Measurements from ENCODE around the gene TBC1D22A.

Gene TBC1D22A

GRCh38 chr22:46753360-46753759, 9.1 kb upstream of the TBC1D22A start:
- peaks cover 5 to 9% of the 10 kb centered on the region in 2 donors for H3K9me3 Mint-ChIP-seq
- no peak overlapping the region for H3K4me3 Mint-ChIP-seq
- H3K36me3 Mint-ChIP-seq = peaks cover 3 to 8% of the 10 kb centered on the region in 2 donors
- H3K27me3 Mint-ChIP-seq = peaks cover 12 to 24% of the 10 kb centered on the region in 2 donors
- peaks cover 37 to 48% of the 10 kb centered on the region in 2 donors for H3K4me1 Mint-ChIP-seq
- ATAC-seq (replicated peaks) (no peak), DNase-seq (no peak)
- H3K27ac Mint-ChIP-seq = peak overlapping the region; percentile 92

- DNase-seq (no peak), ATAC-seq (replicated peaks) (no peak)
- H3K27me3 Mint-ChIP-seq = peaks cover 11 to 21% of the 10 kb centered on the region in 2 donors
- H3K4me1 Mint-ChIP-seq = peaks cover 40 to 49% of the 10 kb centered on the region in 2 donors
- H3K9me3 Mint-ChIP-seq = peaks cover 5 to 9% of the 10 kb centered on the region in 2 donors
- peaks cover 3 to 8% of the 10 kb centered on the region in 2 donors for H3K36me3 Mint-ChIP-seq
- no peak overlapping the region for H3K4me3 Mint-ChIP-seq
- peak overlapping the region; percentile 92 for H3K27ac Mint-ChIP-seq
These were observed 8.7 kb upstream of the TBC1D22A start for GRCh38 chr22:46753761-46754109.

- H3K36me3 Mint-ChIP-seq = peaks cover 3 to 8% of the 10 kb centered on the region in 2 donors
- ATAC-seq (replicated peaks) (peak; percentile 76 to 78), DNase-seq (no peak)
- H3K27ac Mint-ChIP-seq = peak overlapping the region; percentile 92
- H3K27me3 Mint-ChIP-seq = peaks cover 6 to 16% of the 10 kb centered on the region in 2 donors
- peaks cover 5 to 9% of the 10 kb centered on the region in 2 donors for H3K9me3 Mint-ChIP-seq
- H3K4me3 Mint-ChIP-seq = peak overlapping the region in 1 of 2 donors; percentile 43
- peaks cover 37 to 49% of the 10 kb centered on the region in 2 donors for H3K4me1 Mint-ChIP-seq
These were observed 8.2 kb upstream of the TBC1D22A start for GRCh38 chr22:46754110-46754799.

- DNase-seq (no peak), ATAC-seq (replicated peaks) (no peak)
- Mint-ChIP-seq H3K4me3 (no peak overlapping the region), H3K36me3 (peaks cover 3 to 8% of the 10 kb centered on the region in 2 donors), H3K27me3 (peaks cover 6 to 12% of the 10 kb centered on the region in 2 donors), H3K9me3 (peaks cover 5 to 9% of the 10 kb centered on the region in 2 donors), H3K27ac (peak overlapping the region; percentile 1), H3K4me1 (peaks cover 32 to 44% of the 10 kb centered on the region in 2 donors)
These were observed 7.6 kb upstream of the TBC1D22A start for GRCh38 chr22:46754826-46755225.

GRCh38 chr22:46755525-46755924, 6.9 kb upstream of the TBC1D22A start:
- Mint-ChIP-seq H3K4me1 (peaks cover 27 to 39% of the 10 kb centered on the region in 2 donors), H3K4me3 (no peak overlapping the region), H3K9me3 (peaks cover 5 to 9% of the 10 kb centered on the region in 2 donors), H3K36me3 (peaks cover 3 to 11% of the 10 kb centered on the region in 2 donors), H3K27me3 (peaks cover 3 to 9% of the 10 kb centered on the region in 2 donors), H3K27ac (no peak overlapping the region)
- DNase-seq (no peak), ATAC-seq (replicated peaks) (no peak)

- Mint-ChIP-seq H3K4me3 (no peak overlapping the region), H3K36me3 (peaks cover 6 to 16% of the 10 kb centered on the region in 2 donors), H3K4me1 (peaks cover 27 to 39% of the 10 kb centered on the region in 2 donors), H3K9me3 (peaks cover 5 to 9% of the 10 kb centered on the region in 2 donors), H3K27ac (no peak overlapping the region), H3K27me3 (peaks cover 0 to 6% of the 10 kb centered on the region in 2 donors)
- no peak for DNase-seq
- ATAC-seq (replicated peaks) = no peak
These were observed 6.4 kb upstream of the TBC1D22A start for GRCh38 chr22:46756097-46756496.

- no peak for ATAC-seq (replicated peaks)
- DNase-seq = no peak
- Mint-ChIP-seq H3K36me3 (peaks cover 9 to 24% of the 10 kb centered on the region in 2 donors), H3K4me1 (peaks cover 32 to 45% of the 10 kb centered on the region in 2 donors), H3K9me3 (peaks cover 5 to 9% of the 10 kb centered on the region in 2 donors), H3K27me3 (no peaks in the 10 kb centered on the region), H3K27ac (no peak overlapping the region), H3K4me3 (no peak overlapping the region)
These were observed 5.3 kb upstream of the TBC1D22A start for GRCh38 chr22:46757104-46757503.

GRCh38 chr22:46758121-46758520, 4.3 kb upstream of the TBC1D22A start:
- H3K4me1 Mint-ChIP-seq = peaks cover 35 to 49% of the 10 kb centered on the region in 2 donors
- peaks cover 5 to 9% of the 10 kb centered on the region in 2 donors for H3K9me3 Mint-ChIP-seq
- H3K27me3 Mint-ChIP-seq = no peaks in the 10 kb centered on the region
- DNase-seq = no peak
- no peak for ATAC-seq (replicated peaks)
- no peak overlapping the region for H3K27ac Mint-ChIP-seq
- no peak overlapping the region for H3K4me3 Mint-ChIP-seq
- peaks cover 17 to 34% of the 10 kb centered on the region in 2 donors for H3K36me3 Mint-ChIP-seq

- H3K27ac Mint-ChIP-seq = no peak overlapping the region
These were observed 3.6 kb upstream of the TBC1D22A start for GRCh38 chr22:46758867-46759290.

GRCh38 chr22:46761017-46761416, 1.4 kb upstream of the TBC1D22A start:
- Mint-ChIP-seq H3K9me3 (peaks cover 5 to 7% of the 10 kb centered on the region in 2 donors), H3K27ac (peak overlapping the region; percentile 100)
- ATAC-seq (replicated peaks) = no peak

More at GRCh38 chr22:46758867-46759290, 3.6 kb upstream of the TBC1D22A start:
- Mint-ChIP-seq H3K4me3 (no peak overlapping the region), H3K36me3 (peaks cover 18 to 37% of the 10 kb centered on the region in 2 donors), H3K4me1 (peaks cover 37 to 47% of the 10 kb centered on the region in 2 donors), H3K27me3 (no peaks in the 10 kb centered on the region), H3K9me3 (peaks cover 5 to 9% of the 10 kb centered on the region in 2 donors)
- ATAC-seq (replicated peaks) = no peak
- DNase-seq = no peak

GRCh38 chr22:46761539-46762237, 762 bp upstream of the TBC1D22A start:
- DNase-seq (no peak), ATAC-seq (replicated peaks) (peak in 1 of 2 donors; percentile 5)
- Mint-ChIP-seq H3K4me3 (peak overlapping the region; percentile 91 to 98), H3K27ac (peak overlapping the region; percentile 100), H3K27me3 (no peaks in the 10 kb centered on the region), H3K4me1 (peaks cover 44 to 63% of the 10 kb centered on the region in 2 donors), H3K9me3 (peaks cover 0 to under 1% of the 10 kb centered on the region in 2 donors), H3K36me3 (peaks cover 27 to 54% of the 10 kb centered on the region in 2 donors)

More at GRCh38 chr22:46761017-46761416, 1.4 kb upstream of the TBC1D22A start:
- DNase-seq = no peak
- Mint-ChIP-seq H3K4me3 (peak overlapping the region; percentile 88 to 91), H3K27me3 (no peaks in the 10 kb centered on the region), H3K4me1 (peaks cover 46 to 58% of the 10 kb centered on the region in 2 donors), H3K36me3 (peaks cover 26 to 54% of the 10 kb centered on the region in 2 donors)

- H3K4me1 Mint-ChIP-seq = peaks cover 57 to 75% of the 10 kb centered on the region in 2 donors
- H3K36me3 Mint-ChIP-seq = peaks cover 38 to 68% of the 10 kb centered on the region in 2 donors
- peak overlapping the region; percentile 91 to 98 for H3K4me3 Mint-ChIP-seq
- DNase-seq (peak; percentile 67), ATAC-seq (replicated peaks) (peak; percentile 66 to 74)
- H3K27ac Mint-ChIP-seq = peak overlapping the region; percentile 100
- H3K27me3 Mint-ChIP-seq = no peaks in the 10 kb centered on the region
- H3K9me3 Mint-ChIP-seq = no peaks in the 10 kb centered on the region
These were observed 728 bp downstream of the TBC1D22A start for GRCh38 chr22:46763051-46763705.

GRCh38 chr22:46764140-46764680, 1.8 kb downstream of the TBC1D22A start:
- Mint-ChIP-seq H3K9me3 (no peaks in the 10 kb centered on the region), H3K36me3 (peaks cover 38 to 72% of the 10 kb centered on the region in 2 donors)

More at GRCh38 chr22:46764140-46764680, 1.8 kb downstream of the TBC1D22A start:
- Mint-ChIP-seq H3K4me1 (peaks cover 58 to 75% of the 10 kb centered on the region in 2 donors), H3K27me3 (no peaks in the 10 kb centered on the region), H3K4me3 (peak overlapping the region; percentile 91 to 98), H3K27ac (peak overlapping the region; percentile 100)
- ATAC-seq (replicated peaks) = peak; percentile 29 to 30
- DNase-seq = no peak
